Measurements from ENCODE around the gene SLPI.

SLPI gene

DNA sequence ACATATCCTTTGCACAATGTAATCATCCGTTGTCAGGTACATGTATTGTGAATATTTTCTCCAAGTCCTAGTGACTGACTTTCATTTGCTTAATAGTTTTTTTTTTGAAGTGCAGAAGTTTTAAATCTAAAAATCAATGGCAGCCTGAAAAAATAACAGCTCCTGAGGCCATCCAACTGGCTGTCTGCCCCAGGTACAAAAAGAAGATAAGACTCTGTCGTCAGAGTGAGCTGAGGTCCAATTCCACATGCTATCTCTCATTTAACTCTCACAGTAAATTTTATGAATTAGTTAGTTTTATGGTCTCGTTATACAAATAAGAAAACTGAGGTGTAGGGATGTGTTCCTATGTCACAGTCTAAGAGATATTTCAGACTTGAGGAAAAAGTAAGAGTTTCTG is 21.0 kb upstream of the SLPI start:
- DNase-seq = no peak
- Histone ChIP-seq H3K27me3 (replicated peaks; ENCODE audit: control insufficient read depth, insufficient read depth, low read length, poor library complexity, severe bottlenecking) (no peaks in the 10 kb centered on the region), H3K4me1 (ENCODE audit: control insufficient read depth, insufficient read depth, low read length, poor library complexity, severe bottlenecking) (no peaks in the 10 kb centered on the region), H3K4me3 (ENCODE audit: insufficient read depth, low read depth, low read length, poor library complexity, severe bottlenecking) (no peak overlapping the region), H3K9me3 (ENCODE audit: control insufficient read depth, low read length) (no peaks in the 10 kb centered on the region), H3K27ac (ENCODE audit: insufficient read depth, low read length, poor library complexity, severe bottlenecking) (no peak overlapping the region), H3K36me3 (ENCODE audit: control insufficient read depth, insufficient read depth, low read length) (no peaks in the 10 kb centered on the region)

- no peaks in the 10 kb centered on the region for H3K9me3 ChIP-seq (ENCODE audit: control insufficient read depth, low read length)
- H3K36me3 ChIP-seq (ENCODE audit: control insufficient read depth, insufficient read depth, low read length) = no peaks in the 10 kb centered on the region
- DNase-seq = no peak
- H3K27me3 ChIP-seq (replicated peaks; ENCODE audit: control insufficient read depth, insufficient read depth, low read length, poor library complexity, severe bottlenecking) = peaks cover 4% of the 10 kb centered on the region
- H3K27ac ChIP-seq (ENCODE audit: insufficient read depth, low read length, poor library complexity, severe bottlenecking) = no peak overlapping the region
- no peak overlapping the region for H3K4me3 ChIP-seq (ENCODE audit: insufficient read depth, low read depth, low read length, poor library complexity, severe bottlenecking)
- H3K4me1 ChIP-seq (ENCODE audit: control insufficient read depth, insufficient read depth, low read length, poor library complexity, severe bottlenecking) = no peaks in the 10 kb centered on the region
These were observed 15.4 kb upstream of the SLPI start for GRCh38 chr20:45269754-45270270.

GRCh38 chr20:45269056-45269455 is 14.7 kb upstream of the SLPI start:
- peaks cover 4% of the 10 kb centered on the region for H3K27me3 ChIP-seq (replicated peaks; ENCODE audit: control insufficient read depth, insufficient read depth, low read length, poor library complexity, severe bottlenecking)
- H3K4me3 ChIP-seq (ENCODE audit: insufficient read depth, low read depth, low read length, poor library complexity, severe bottlenecking) = no peak overlapping the region
- no peaks in the 10 kb centered on the region for H3K9me3 ChIP-seq (ENCODE audit: control insufficient read depth, low read length)
- no peaks in the 10 kb centered on the region for H3K36me3 ChIP-seq (ENCODE audit: control insufficient read depth, insufficient read depth, low read length)
- H3K4me1 ChIP-seq (ENCODE audit: control insufficient read depth, insufficient read depth, low read length, poor library complexity, severe bottlenecking) = no peaks in the 10 kb centered on the region
- H3K27ac ChIP-seq (ENCODE audit: insufficient read depth, low read length, poor library complexity, severe bottlenecking) = no peak overlapping the region
- no peak for DNase-seq

DNA sequence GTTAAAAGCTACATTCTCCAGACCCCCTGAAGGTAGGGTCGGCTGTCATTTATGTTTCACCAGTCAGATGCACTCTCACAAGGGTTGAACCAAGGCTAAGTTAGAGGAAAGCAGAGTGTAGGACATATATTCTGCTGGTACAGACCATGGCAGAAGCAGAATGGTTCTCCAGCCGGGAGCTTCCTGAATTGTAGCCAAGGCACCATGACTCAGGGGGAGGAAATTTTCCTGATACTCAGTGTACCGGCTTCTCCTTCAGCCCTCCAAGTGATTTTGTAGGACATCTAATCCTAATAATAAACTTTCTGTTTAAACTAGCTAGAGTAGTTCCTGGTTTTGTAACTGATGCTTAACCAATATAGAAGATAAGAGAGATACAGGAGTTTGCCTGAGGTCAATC is 14.2 kb upstream of the SLPI start:
- DNase-seq = no peak
- Histone ChIP-seq H3K27ac (ENCODE audit: insufficient read depth, low read length, poor library complexity, severe bottlenecking) (no peak overlapping the region), H3K36me3 (ENCODE audit: control insufficient read depth, insufficient read depth, low read length) (no peaks in the 10 kb centered on the region), H3K4me3 (ENCODE audit: insufficient read depth, low read depth, low read length, poor library complexity, severe bottlenecking) (no peak overlapping the region), H3K27me3 (replicated peaks; ENCODE audit: control insufficient read depth, insufficient read depth, low read length, poor library complexity, severe bottlenecking) (peaks cover 4% of the 10 kb centered on the region), H3K9me3 (ENCODE audit: control insufficient read depth, low read length) (no peaks in the 10 kb centered on the region), H3K4me1 (ENCODE audit: control insufficient read depth, insufficient read depth, low read length, poor library complexity, severe bottlenecking) (no peaks in the 10 kb centered on the region)

DNA sequence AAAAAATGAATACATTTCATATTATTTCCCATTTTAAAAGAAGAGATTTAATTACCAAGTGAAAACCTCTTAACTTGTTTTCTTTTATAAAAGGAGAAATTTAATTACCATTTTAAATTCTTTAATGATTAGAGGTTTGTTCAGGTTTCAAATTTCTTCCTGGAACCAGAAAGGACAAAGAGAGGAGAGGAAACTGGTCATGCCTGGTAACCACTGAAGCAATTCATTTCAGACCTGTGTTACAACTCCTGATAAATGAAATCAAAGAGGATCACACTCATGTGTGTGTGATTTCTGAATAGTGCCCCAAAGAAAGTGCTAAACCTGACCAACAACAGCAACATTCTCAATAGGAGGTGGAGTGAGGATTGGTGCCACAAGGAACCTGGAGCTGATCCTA is 12.6 kb upstream of the SLPI start:
- H3K4me3 ChIP-seq (ENCODE audit: insufficient read depth, low read depth, low read length, poor library complexity, severe bottlenecking) = no peak overlapping the region
- no peak for DNase-seq
- peaks cover 4% of the 10 kb centered on the region for H3K27me3 ChIP-seq (replicated peaks; ENCODE audit: control insufficient read depth, insufficient read depth, low read length, poor library complexity, severe bottlenecking)
- H3K27ac ChIP-seq (ENCODE audit: insufficient read depth, low read length, poor library complexity, severe bottlenecking) = no peak overlapping the region
- no peaks in the 10 kb centered on the region for H3K9me3 ChIP-seq (ENCODE audit: control insufficient read depth, low read length)
- no peaks in the 10 kb centered on the region for H3K36me3 ChIP-seq (ENCODE audit: control insufficient read depth, insufficient read depth, low read length)
- no peaks in the 10 kb centered on the region for H3K4me1 ChIP-seq (ENCODE audit: control insufficient read depth, insufficient read depth, low read length, poor library complexity, severe bottlenecking)

- no peak overlapping the region for H3K27ac ChIP-seq (ENCODE audit: insufficient read depth, low read length, poor library complexity, severe bottlenecking)
- no peaks in the 10 kb centered on the region for H3K9me3 ChIP-seq (ENCODE audit: control insufficient read depth, low read length)
- no peaks in the 10 kb centered on the region for H3K27me3 ChIP-seq (replicated peaks; ENCODE audit: control insufficient read depth, insufficient read depth, low read length, poor library complexity, severe bottlenecking)
- no peaks in the 10 kb centered on the region for H3K36me3 ChIP-seq (ENCODE audit: control insufficient read depth, insufficient read depth, low read length)
- DNase-seq = no peak
- H3K4me1 ChIP-seq (ENCODE audit: control insufficient read depth, insufficient read depth, low read length, poor library complexity, severe bottlenecking) = no peaks in the 10 kb centered on the region
- H3K4me3 ChIP-seq (ENCODE audit: insufficient read depth, low read depth, low read length, poor library complexity, severe bottlenecking) = no peak overlapping the region
These were observed 9.3 kb upstream of the SLPI start for GRCh38 chr20:45263556-45264266.

DNA sequence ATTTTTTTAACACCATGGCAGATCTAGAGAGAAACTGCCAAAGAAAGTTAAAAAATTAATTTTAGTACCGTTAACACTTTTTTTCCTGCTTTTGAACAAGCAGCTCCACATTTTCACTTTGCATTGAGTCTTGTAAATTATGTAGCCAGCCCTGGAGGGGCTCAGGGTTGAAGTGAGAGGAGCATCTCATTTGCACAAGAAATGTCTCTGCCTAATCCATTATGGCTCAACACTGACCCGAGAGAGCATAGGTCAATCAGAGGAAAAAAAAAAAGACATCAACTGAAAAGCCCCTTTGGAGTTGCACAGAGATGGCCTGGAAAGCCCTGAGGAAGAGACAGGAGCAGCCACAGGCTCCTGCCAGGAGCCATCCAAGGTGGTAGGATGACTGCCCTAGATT is 4.3 kb upstream of the SLPI start:
- H3K4me1 ChIP-seq (ENCODE audit: control insufficient read depth, insufficient read depth, low read length, poor library complexity, severe bottlenecking) = no peaks in the 10 kb centered on the region
- H3K9me3 ChIP-seq (ENCODE audit: control insufficient read depth, low read length) = no peaks in the 10 kb centered on the region
- DNase-seq = no peak
- no peaks in the 10 kb centered on the region for H3K36me3 ChIP-seq (ENCODE audit: control insufficient read depth, insufficient read depth, low read length)
- no peak overlapping the region for H3K4me3 ChIP-seq (ENCODE audit: insufficient read depth, low read depth, low read length, poor library complexity, severe bottlenecking)
- H3K27ac ChIP-seq (ENCODE audit: insufficient read depth, low read length, poor library complexity, severe bottlenecking) = no peak overlapping the region
- no peaks in the 10 kb centered on the region for H3K27me3 ChIP-seq (replicated peaks; ENCODE audit: control insufficient read depth, insufficient read depth, low read length, poor library complexity, severe bottlenecking)

DNA sequence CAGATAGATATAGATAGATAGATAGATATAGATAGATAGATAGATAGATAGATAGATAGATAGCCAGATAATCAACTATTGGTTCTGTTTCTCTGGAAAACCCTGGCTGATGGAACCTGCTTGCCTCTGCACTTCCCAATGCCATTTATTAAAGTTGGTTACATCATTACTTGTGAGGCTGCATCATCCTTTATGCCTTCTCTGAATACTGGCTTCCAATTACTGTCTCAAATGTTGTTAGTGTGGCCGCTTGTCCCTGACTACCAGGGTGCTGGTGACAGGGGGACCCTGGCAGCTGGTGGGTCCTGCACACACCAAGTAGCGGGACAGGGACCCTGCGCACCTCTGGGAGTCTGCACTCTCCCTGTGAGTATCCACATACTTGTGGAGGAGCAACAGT is 3.9 kb upstream of the SLPI start:
- no peak overlapping the region for H3K4me3 ChIP-seq (ENCODE audit: insufficient read depth, low read depth, low read length, poor library complexity, severe bottlenecking)
- no peaks in the 10 kb centered on the region for H3K27me3 ChIP-seq (replicated peaks; ENCODE audit: control insufficient read depth, insufficient read depth, low read length, poor library complexity, severe bottlenecking)
- DNase-seq = no peak
- no peak overlapping the region for H3K27ac ChIP-seq (ENCODE audit: insufficient read depth, low read length, poor library complexity, severe bottlenecking)
- no peaks in the 10 kb centered on the region for H3K4me1 ChIP-seq (ENCODE audit: control insufficient read depth, insufficient read depth, low read length, poor library complexity, severe bottlenecking)
- H3K36me3 ChIP-seq (ENCODE audit: control insufficient read depth, insufficient read depth, low read length) = no peaks in the 10 kb centered on the region
- H3K9me3 ChIP-seq (ENCODE audit: control insufficient read depth, low read length) = no peaks in the 10 kb centered on the region

DNA sequence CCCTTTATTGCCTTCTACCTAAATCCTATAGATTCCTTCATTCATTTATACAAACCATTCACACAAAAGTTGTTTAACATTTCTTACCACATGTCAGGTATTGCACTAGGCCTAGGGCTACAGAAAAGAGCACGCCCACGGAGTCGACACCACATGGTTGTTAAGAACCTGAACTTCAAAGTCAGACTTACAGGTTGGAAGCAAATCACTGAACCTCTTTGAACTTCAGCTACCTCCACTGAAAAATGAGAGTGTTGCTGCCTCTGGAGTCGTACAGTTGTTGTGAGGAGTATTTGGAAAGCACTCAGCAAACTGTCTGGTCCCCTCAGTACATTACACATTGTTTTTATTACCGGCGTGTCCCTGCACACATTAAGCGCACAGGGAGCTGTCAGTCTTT is 3.3 kb upstream of the SLPI start:
- H3K4me3 ChIP-seq (ENCODE audit: insufficient read depth, low read depth, low read length, poor library complexity, severe bottlenecking) = no peak overlapping the region
- no peaks in the 10 kb centered on the region for H3K9me3 ChIP-seq (ENCODE audit: control insufficient read depth, low read length)
- no peaks in the 10 kb centered on the region for H3K4me1 ChIP-seq (ENCODE audit: control insufficient read depth, insufficient read depth, low read length, poor library complexity, severe bottlenecking)
- no peak for DNase-seq
- H3K27me3 ChIP-seq (replicated peaks; ENCODE audit: control insufficient read depth, insufficient read depth, low read length, poor library complexity, severe bottlenecking) = no peaks in the 10 kb centered on the region
- no peaks in the 10 kb centered on the region for H3K36me3 ChIP-seq (ENCODE audit: control insufficient read depth, insufficient read depth, low read length)
- no peak overlapping the region for H3K27ac ChIP-seq (ENCODE audit: insufficient read depth, low read length, poor library complexity, severe bottlenecking)

DNA sequence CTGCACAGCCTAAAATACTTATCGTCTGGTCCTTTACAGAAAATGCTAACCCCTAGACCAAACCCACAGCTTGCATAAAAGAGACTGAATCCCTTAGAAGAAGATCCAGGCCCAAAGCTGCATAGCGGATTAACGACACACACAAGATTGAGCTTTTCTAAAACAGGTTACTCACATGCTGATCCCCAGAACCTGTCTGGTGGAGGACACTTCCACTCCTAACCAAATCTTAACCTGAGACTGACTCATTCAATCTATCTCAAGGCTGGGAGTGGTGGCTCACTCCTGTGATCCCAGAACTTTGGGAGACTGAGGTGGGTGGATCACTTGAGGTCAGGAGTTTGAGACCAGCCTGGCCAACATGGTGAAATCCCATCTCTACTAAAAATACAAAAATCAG is 2.8 kb upstream of the SLPI start:
- Histone ChIP-seq H3K4me1 (ENCODE audit: control insufficient read depth, insufficient read depth, low read length, poor library complexity, severe bottlenecking) (no peaks in the 10 kb centered on the region), H3K27ac (ENCODE audit: insufficient read depth, low read length, poor library complexity, severe bottlenecking) (no peak overlapping the region), H3K4me3 (ENCODE audit: insufficient read depth, low read depth, low read length, poor library complexity, severe bottlenecking) (no peak overlapping the region), H3K27me3 (replicated peaks; ENCODE audit: control insufficient read depth, insufficient read depth, low read length, poor library complexity, severe bottlenecking) (no peaks in the 10 kb centered on the region), H3K9me3 (ENCODE audit: control insufficient read depth, low read length) (no peaks in the 10 kb centered on the region), H3K36me3 (ENCODE audit: control insufficient read depth, insufficient read depth, low read length) (no peaks in the 10 kb centered on the region)
- no peak for DNase-seq
